K562 (cell line): ENCODE measurements around the gene HORMAD1. TPM values are rescaled to one million over a fixed set of nuclear protein-coding genes. Genes with fewer than 3 reads are reported as not detected.
A peak's percentile ranks its signal among the peaks of the same experiment; 100 is the strongest.
"Not testable (repeated sequence)": the region's sequence is repeated elsewhere in the genome, so short reads cannot be mapped to it uniquely, and the experiment has no call there.

Experiments
- ATAC-seq: fragments of 200-7000 bp; cut with Tn5 transposase; 3 replicates; pipeline ENCODE4 v1.9.1; 2020; ENCODE audit warnings: moderate library complexity
- BruUV-seq: library from RNA; stranded (reverse); fragments of 400-500 nt; replicated peaks from 2 replicates; lab custom pipeline; 2021; lab: Mats Ljungman, UMichigan
- CTCF ChIA-PET: fragments of 300-600 bp; formaldehyde crosslinking; extraction: SDS; loops from one replicate; lab custom pipeline; 2021; ENCODE audit warnings: low intra/inter-chr PET ratio; lab: Yijun Ruan, JAX
- POLR2A ChIA-PET: fragments of 300-600, 350-650 bp; sonication (Branson Sonifier 250); formaldehyde crosslinking; extraction: SDS; loops from one replicate; lab custom pipeline; 2021; ENCODE audit warnings: antibody characterized with exemption, inconsistent platforms; lab: Yijun Ruan, JAX
- DNase-seq, 4 experiments: peaks; one replicate each; pipeline versions ENCODE4 v3.0.0 to v3.0.0-alpha.2; 2011 to 2018; ENCODE audit warnings: low spot score in 3 of 4, mixed read lengths in 3 of 4; ENCODE audit errors: extremely low read depth in 1 of 4
- FAIRE-seq: peaks from 2 replicates; lab custom pipeline; 2011; peaks lifted over from hg19 to GRCh38; lab: Jason Lieb, UNC
- H2AFZ ChIP-seq: 2 replicates; pipeline ENCODE4 v1.6.0; 2011; ENCODE audit warnings: low read depth, low read length, control low read depth, inconsistent platforms
- H3K27ac ChIP-seq: fragments of 200-600 bp; 3 replicates; pipeline ENCODE4 v1.8.0; 2011; ENCODE audit warnings: low read depth, mild to moderate bottlenecking, control low read depth, inconsistent platforms, low read length, moderate library complexity, mixed read lengths; ENCODE audit errors: extremely low read depth
- H3K27me3 ChIP-seq, 2 experiments: fragments of 300-600 bp in 1 of 2; 2 replicates in 1 of 2; 3 replicates in 1 of 2; pipeline versions ENCODE4 v1.6.0 to v1.8.0; 2011; ENCODE audit warnings: inconsistent platforms in 2 of 2, low read length in 2 of 2, mild to moderate bottlenecking in 1 of 2, mixed read lengths in 1 of 2, moderate library complexity in 1 of 2; ENCODE audit not compliant: control insufficient read depth in 2 of 2, insufficient read depth in 2 of 2
- H3K36me3 ChIP-seq: fragments of 300-600 bp; 3 replicates; pipeline ENCODE4 v1.8.0; 2011; ENCODE audit warnings: mild to moderate bottlenecking, low read length, inconsistent platforms; ENCODE audit not compliant: control insufficient read depth, insufficient read depth
- H3K4me1 ChIP-seq, 2 experiments: fragments of 200-600 bp in 1 of 2; replicated peaks in 1 of 2; 2 replicates in 1 of 2; 3 replicates in 1 of 2; pipeline versions ENCODE4 v1.5.1 to v1.8.0; 2011; ENCODE audit warnings: inconsistent platforms in 2 of 2, low read length in 2 of 2, mild to moderate bottlenecking in 1 of 2, mixed read lengths in 1 of 2, moderate library complexity in 1 of 2; ENCODE audit not compliant: control insufficient read depth in 2 of 2, insufficient read depth in 2 of 2
- H3K4me2 ChIP-seq: 2 replicates; pipeline ENCODE4 v1.6.1; 2011; ENCODE audit warnings: low read length, control low read depth, inconsistent platforms, mixed read lengths; ENCODE audit not compliant: insufficient read depth
- H3K4me3 ChIP-seq: fragments of 200-600 bp; sonication (generic), shearing (Covaris generic); 2 replicates; pipeline ENCODE4 v1.5.1; 2016; ENCODE audit warnings: control low read depth, inconsistent platforms
- H3K79me2 ChIP-seq: fragments of 200-600 bp; 3 replicates; pipeline ENCODE4 v1.8.0; 2011; ENCODE audit warnings: low read length, inconsistent platforms; ENCODE audit not compliant: control insufficient read depth, insufficient read depth
- H3K9ac ChIP-seq, 2 experiments: 2 replicates each; pipeline versions ENCODE4 v1.6.0 to v1.6.1; 2011; ENCODE audit warnings: low read depth in 2 of 2, low read length in 2 of 2, control low read depth in 1 of 2, inconsistent platforms in 1 of 2, mild to moderate bottlenecking in 1 of 2, mixed read lengths in 1 of 2; ENCODE audit not compliant: insufficient read depth in 1 of 2
- H3K9me1 ChIP-seq: one replicate; pipeline ENCODE4 v1.6.0; 2011; ENCODE audit warnings: inconsistent platforms, mild to moderate bottlenecking, low read length, moderate library complexity; ENCODE audit not compliant: control insufficient read depth, insufficient read depth
- H3K9me3 ChIP-seq: replicated peaks from 2 replicates; pipeline ENCODE4 v1.5.1; 2011; ENCODE audit warnings: low read depth, low read length, inconsistent platforms; ENCODE audit not compliant: control insufficient read depth, insufficient read depth
- H4K20me1 ChIP-seq: replicated peaks from 2 replicates; pipeline ENCODE4 v1.6.1; 2011; ENCODE audit warnings: low read length, inconsistent platforms, mixed read lengths; ENCODE audit not compliant: control insufficient read depth, insufficient read depth
- FOXK1 ChIP-seq: sonication (generic); formaldehyde crosslinking; IDR thresholded peaks from 2 replicates; pipeline ENCODE4 v1.8.0; 2022; ENCODE audit warnings: missing genetic modification reagents, mild to moderate bottlenecking, borderline replicate concordance
- HSF4 ChIP-seq: fragments of 250-450 bp; sonication (Bioruptor Pico); IDR thresholded peaks from 2 replicates; pipeline ENCODE4 v2.1.2; 2022; ENCODE audit warnings: mild to moderate bottlenecking, moderate library complexity, borderline replicate concordance
- NR3C1 ChIP-seq: sonication (generic); formaldehyde crosslinking; IDR thresholded peaks from 2 replicates; pipeline ENCODE4 v1.8.1; 2022; ENCODE audit warnings: missing genetic modification reagents
- RBBP5 ChIP-seq: fragments of 200-600 bp; sonication (generic); IDR thresholded peaks from 2 replicates; pipeline ENCODE4 v1.6.1; 2012; ENCODE audit warnings: borderline replicate concordance, mild to moderate bottlenecking, low read length, control low read depth, inconsistent platforms; ENCODE audit not compliant: insufficient read depth, poor library complexity, severe bottlenecking
- SAFB2 ChIP-seq: fragments of 200-400 bp; formaldehyde crosslinking; IDR thresholded peaks from 2 replicates; pipeline ENCODE4 v1.6.1; 2018; ENCODE audit warnings: borderline replicate concordance, low read length, low read depth, moderate library complexity; ENCODE audit not compliant: severe bottlenecking
- ZNF324 ChIP-seq: fragments of 250-450 bp; sonication (Bioruptor Pico); IDR thresholded peaks from 2 replicates; pipeline ENCODE4 v1.4.0; 2020; ENCODE audit warnings: mild to moderate bottlenecking
- WGBS: fragments of 100-300 bp; shearing (Covaris generic); methylation state at CpG from one replicate; pipeline ENCODE4 v1.1.6; 2016; ENCODE audit warnings: low coverage, mixed read lengths; ENCODE audit not compliant: insufficient coverage; ENCODE audit errors: missing lambda C conversion rate; 5-methylcytosine and 5-hydroxymethylcytosine counted together
- in situ Hi-C: fragments of 300-500 bp; cut with MboI; formaldehyde crosslinking; loops from 4 replicates; pipeline ENCODE4 v1.15.0; 2018; ENCODE audit warnings: inconsistent platforms, mixed read lengths
- intact Hi-C: fragments of 100-400 bp; cut with micrococcal nuclease; formaldehyde crosslinking; loops from 2 replicates; pipeline ENCODE4 v1.14.2; 2022
- polyA plus RNA-seq, 8 experiments: library from polyadenylated mRNA; depleted of rRNA in 4 of 8; stranded (reverse) in 5 of 8; unstranded in 3 of 8; fragments of >200 nt; fragmentation: Nextera tagmentation in 2 of 8; fragmentation: Illumina TruSeq in 1 of 8; extraction: Ambion mirVana in 2 of 8; extraction: Trizol in 1 of 8; gene quantifications; 2 replicates each; pipeline versions ENCODE4 v1.2.1 to v1.2.3, GENCODE V29; 2011 to 2014; ENCODE audit warnings: inconsistent platforms in 1 of 8, missing spikeins in 1 of 8
- total RNA-seq, 7 experiments: library from RNA; depleted of rRNA in 6 of 7; stranded (reverse); fragments of >200 nt in 6 of 7; fragmentation: Illumina TruSeq in 2 of 7; extraction: Trizol in 2 of 7; gene quantifications; 2 replicates each; pipeline versions ENCODE4 v1.2.1 to v1.2.3, GENCODE V29; 2011 to 2021; ENCODE audit warnings: low replicate concordance in 1 of 7

The HORMAD1 gene
- total and polyA plus RNA-seq, 9 of the 15 experiments (the other 6 are each of a cell fraction or from before 2014, with no cell fraction given), result not detected

- TF ChIP-seq HSF4, result no peak
- no peak for TF ChIP-seq RBBP5
- no peak for TF ChIP-seq ZNF324 (CRISPR knock-in tag)
- no peak for TF ChIP-seq SAFB2
- no peak for TF ChIP-seq NR3C1 (CRISPR knock-in tag)
- no peak for TF ChIP-seq FOXK1 (CRISPR knock-in tag)
These were observed 60.1 kb downstream of the HORMAD1 start (continued) for GRCh38 chr1:150660584-150660983.

DNA sequence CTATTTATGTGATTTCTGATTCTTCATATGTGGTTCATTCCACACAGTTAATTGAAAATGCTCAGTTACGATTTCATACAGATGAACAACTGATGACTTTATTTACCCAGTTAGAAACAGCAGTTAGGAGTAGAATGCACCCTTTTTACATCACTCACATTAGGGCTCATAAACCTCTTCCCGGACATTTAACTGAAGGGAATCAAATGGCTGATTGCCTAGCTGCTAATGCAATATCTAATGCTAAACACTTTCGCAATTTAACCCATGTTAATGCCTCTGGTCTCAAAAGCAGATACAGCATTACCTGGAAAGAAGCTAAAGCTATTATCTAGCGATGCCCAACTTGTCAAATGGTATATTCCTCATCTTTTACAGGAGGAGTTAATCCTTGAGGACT, 63.6 kb downstream of the HORMAD1 start:
- in situ Hi-C loops, result not testable (repeated sequence)
- BruUV-seq, result TSS peak; percentile 14

DNA sequence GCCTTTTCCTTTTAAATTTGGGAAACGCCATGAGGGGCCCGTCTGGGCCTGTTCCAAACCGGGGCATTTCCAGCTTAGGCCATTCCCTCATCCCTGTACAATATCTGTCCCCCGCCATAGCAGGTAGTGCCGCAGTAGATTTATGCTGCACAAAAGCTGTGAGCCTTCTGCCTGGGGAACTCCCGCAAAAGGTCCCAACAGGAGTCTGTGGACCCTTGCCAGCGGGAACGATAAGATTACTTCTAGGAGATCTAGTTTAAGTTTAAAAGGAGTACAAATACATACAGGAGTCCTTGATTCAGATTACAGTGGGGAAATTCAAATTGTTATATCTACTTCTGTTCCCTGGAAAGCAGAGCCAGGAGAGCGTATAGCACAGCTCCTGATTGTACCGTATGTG, 66.1 kb downstream of the HORMAD1 start:
- intact Hi-C loops, H2AFZ ChIP-seq, H3K9me1 ChIP-seq, H3K27ac ChIP-seq, H3K27me3 ChIP-seq, FAIRE-seq, H3K4me2 ChIP-seq, DNase-seq, H3K4me1 ChIP-seq, H3K9me3 ChIP-seq, CTCF ChIA-PET, H3K9ac ChIP-seq, H3K79me2 ChIP-seq, ATAC-seq, BruUV-seq, in situ Hi-C loops, H3K4me3 ChIP-seq, H4K20me1 ChIP-seq: not testable (repeated sequence)
- WGBS, result 95% methylated on average over 10 of the region's 10 CpGs
- peaks cover 13% of the 10 kb centered on the region; the same call in 2 of the 3 replicates for H3K36me3 ChIP-seq
- POLR2A ChIA-PET, result interaction anchor here (0.7 kb wide), 1 partner anchor 61 kb away, joined by 3 read pairs; no protein-coding TSS in a partner anchor

More for the DNA sequence above, 63.6 kb downstream of the HORMAD1 start:
- FAIRE-seq, ATAC-seq, H3K27ac ChIP-seq, H2AFZ ChIP-seq, H3K4me3 ChIP-seq, H3K27me3 ChIP-seq, CTCF ChIA-PET, intact Hi-C loops, H3K9me1 ChIP-seq, H3K9ac ChIP-seq, H3K4me1 ChIP-seq, DNase-seq, H3K4me2 ChIP-seq, H3K9me3 ChIP-seq, H4K20me1 ChIP-seq, H3K79me2 ChIP-seq: not testable (repeated sequence)
- H3K36me3 ChIP-seq, result peaks cover 28% of the 10 kb centered on the region; the same call in 2 of the 3 replicates
- POLR2A ChIA-PET, result interaction anchor here (0.6 to 1.5 kb wide), 3 partner anchors 10 to 27 kb away, joined by 3 read pairs; partner anchors contain the start of gene ENSA
- WGBS, result 84% methylated on average over 4 of the region's 4 CpGs
